Endothelial cell of umbilical vein (primary cell): ENCODE measurements around the gene OSGEPL1. TPM values are rescaled to one million over a fixed set of nuclear protein-coding genes. Genes with fewer than 3 reads are reported as not detected.
"Not testable (repeated sequence)": the region's sequence is repeated elsewhere in the genome, so short reads cannot be mapped to it uniquely, and the experiment has no call there.

Experiments
- BruUV-seq: library from RNA; stranded (reverse); fragments of 400-500 nt; replicated peaks from 2 replicates; lab custom pipeline; 2021; lab: Mats Ljungman, UMichigan
- CTCF ChIA-PET: fragments of 300-600, 350-600 bp; sonication (Branson Sonifier 250); formaldehyde crosslinking; loops from one replicate; lab custom pipeline; 2021; ENCODE audit warnings: antibody characterized with exemption, inconsistent platforms; lab: Charles Lee
- POLR2A ChIA-PET: fragments of 300-600, 350-600 bp; sonication (Branson Sonifier 250); formaldehyde crosslinking; loops from one replicate; lab custom pipeline; 2021; ENCODE audit warnings: antibody characterized with exemption, inconsistent platforms; lab: Charles Lee
- DNase-seq: peaks from one replicate; pipeline ENCODE4 v3.0.0-alpha.2; 2011; ENCODE audit warnings: low read depth, low spot score
- FAIRE-seq: peaks from 2 replicates; lab custom pipeline; 2011; peaks lifted over from hg19 to GRCh38; lab: Jason Lieb, UNC
- H2AFZ ChIP-seq: 2 replicates; pipeline ENCODE4 v1.6.0; 2012; ENCODE audit warnings: low read depth, low read length, control low read depth, inconsistent platforms
- H3K27ac ChIP-seq: 2 replicates; pipeline ENCODE4 v1.5.1; 2011; ENCODE audit warnings: low read depth, mild to moderate bottlenecking, control low read depth, low read length, moderate library complexity; ENCODE audit not compliant: insufficient read depth
- H3K27me3 ChIP-seq, 2 experiments: 2 replicates each; pipeline versions ENCODE4 v1.6.0 to v1.6.1; 2011; ENCODE audit warnings: low read length in 2 of 2, mixed read lengths in 1 of 2; ENCODE audit not compliant: control insufficient read depth in 2 of 2, insufficient read depth in 2 of 2
- H3K36me3 ChIP-seq, 2 experiments: 2 replicates in 1 of 2; 3 replicates in 1 of 2; pipeline ENCODE4 v1.5.1; 2011; ENCODE audit warnings: low read length in 2 of 2, mild to moderate bottlenecking in 1 of 2, moderate library complexity in 1 of 2; ENCODE audit not compliant: control insufficient read depth in 2 of 2, insufficient read depth in 2 of 2; ENCODE audit errors: extremely low read depth in 1 of 2
- H3K4me1 ChIP-seq: 3 replicates; pipeline ENCODE4 v1.5.1; 2011; ENCODE audit warnings: mild to moderate bottlenecking, low read length; ENCODE audit not compliant: control insufficient read depth, insufficient read depth; ENCODE audit errors: extremely low read depth
- H3K4me2 ChIP-seq: 2 replicates; pipeline ENCODE4 v1.6.1; 2011; ENCODE audit warnings: low read length, control low read depth, mixed read lengths; ENCODE audit not compliant: insufficient read depth
- H3K4me3 ChIP-seq, 3 experiments: fragments of 200-600 bp in 1 of 3; sonication (generic), shearing (Covaris generic) in 1 of 3; replicated peaks in 1 of 3; 2 replicates each; pipeline ENCODE4 v1.5.1; 2011 to 2016; ENCODE audit warnings: control low read depth in 3 of 3, low read length in 3 of 3, mild to moderate bottlenecking in 2 of 3, inconsistent platforms in 1 of 3, low read depth in 1 of 3, moderate library complexity in 1 of 3; ENCODE audit not compliant: insufficient read depth in 1 of 3
- H3K79me2 ChIP-seq: 2 replicates; pipeline ENCODE4 v1.6.0; 2012; ENCODE audit warnings: low read length, inconsistent platforms; ENCODE audit not compliant: control insufficient read depth, insufficient read depth
- H3K9ac ChIP-seq: replicated peaks from 2 replicates; pipeline ENCODE3; 2011; ENCODE audit warnings: low read length, control low read depth; ENCODE audit not compliant: insufficient read depth; ENCODE audit errors: extremely low read depth
- H3K9me1 ChIP-seq: replicated peaks from 3 replicates; pipeline ENCODE4 v1.6.0; 2011; ENCODE audit warnings: mild to moderate bottlenecking, low read length; ENCODE audit not compliant: control insufficient read depth, insufficient read depth; ENCODE audit errors: extremely low read depth
- H3K9me3 ChIP-seq: replicated peaks from 2 replicates; pipeline ENCODE4 v1.5.1; 2012; ENCODE audit warnings: low read length, inconsistent platforms; ENCODE audit not compliant: control insufficient read depth, insufficient read depth
- H4K20me1 ChIP-seq: replicated peaks from 2 replicates; pipeline ENCODE3; 2011; ENCODE audit warnings: mild to moderate bottlenecking, low read length; ENCODE audit not compliant: control insufficient read depth, insufficient read depth; ENCODE audit errors: extremely low read depth
- EZH2 ChIP-seq: IDR thresholded peaks from 2 replicates; pipeline ENCODE4 v1.6.1; 2012; ENCODE audit warnings: borderline replicate concordance, low read depth, mild to moderate bottlenecking, moderate library complexity, low read length, inconsistent platforms; ENCODE audit not compliant: severe bottlenecking
- FOS ChIP-seq: IDR thresholded peaks from 2 replicates; pipeline ENCODE4 v1.6.1; 2011; ENCODE audit warnings: mild to moderate bottlenecking, low read length, moderate library complexity, borderline replicate concordance; ENCODE audit not compliant: insufficient read depth
- GATA2 ChIP-seq: IDR thresholded peaks from 2 replicates; pipeline ENCODE4 v1.7.0; 2011; ENCODE audit warnings: low read depth, mild to moderate bottlenecking, moderate library complexity, mixed read lengths, low read length; ENCODE audit not compliant: insufficient read length, insufficient read depth
- JUN ChIP-seq: IDR thresholded peaks from 2 replicates; pipeline ENCODE4 v1.6.1; 2011; ENCODE audit warnings: borderline replicate concordance, low read depth; ENCODE audit not compliant: insufficient read length, insufficient read depth
- MYC ChIP-seq: IDR thresholded peaks from one replicate; pipeline ENCODE4 v1.6.1; 2011; ENCODE audit warnings: mild to moderate bottlenecking, low read depth, low read length
- POLR2A ChIP-seq: IDR thresholded peaks from 2 replicates; pipeline ENCODE4 v1.6.1; 2012; ENCODE audit warnings: low read depth, mild to moderate bottlenecking, control low read depth, low read length
- POLR2AphosphoS5 ChIP-seq: IDR thresholded peaks from 2 replicates; pipeline ENCODE4 v1.6.1; 2012; ENCODE audit warnings: low read depth, mild to moderate bottlenecking, control low read depth, low read length, moderate library complexity; ENCODE audit not compliant: insufficient read depth
- dilution Hi-C: fragments of 300-500 bp; cut with MboI; formaldehyde crosslinking; loops from one replicate; pipeline ENCODE4 v1.15.0; 2019; ENCODE audit warnings: low sequenced_read_pairs; ENCODE audit not compliant: extremely low pct_ligation_motif_present
- intact Hi-C: fragments of 100-400 bp; cut with micrococcal nuclease; formaldehyde crosslinking; loops from one replicate; pipeline ENCODE4 v1.10.0; 2022
- polyA plus RNA-seq, 4 experiments: library from polyadenylated mRNA; depleted of rRNA in 3 of 4; stranded (reverse) in 3 of 4; unstranded in 1 of 4; fragments of >200 nt; gene quantifications; 2 replicates each; pipeline versions ENCODE4 v1.2.1 to v1.2.3, GENCODE V29; 2011 to 2012; ENCODE audit warnings: missing spikeins in 1 of 4
- total RNA-seq: library from RNA; stranded (reverse); gene quantifications from 2 replicates; pipeline ENCODE4 v1.2.3, GENCODE V29; 2021
- TF ChIP-seq, protein P1 (sequence below): IDR thresholded peaks from 2 replicates; pipeline ENCODE4 v1.6.1; 2011; ENCODE audit not compliant: insufficient read depth, insufficient read length

OSGEPL1 gene
- total and polyA plus RNA-seq, 2 donors (not counting 3 experiments of a cell fraction or from before 2014, with no cell fraction given): 2.7 to 5.9 TPM

DNA sequence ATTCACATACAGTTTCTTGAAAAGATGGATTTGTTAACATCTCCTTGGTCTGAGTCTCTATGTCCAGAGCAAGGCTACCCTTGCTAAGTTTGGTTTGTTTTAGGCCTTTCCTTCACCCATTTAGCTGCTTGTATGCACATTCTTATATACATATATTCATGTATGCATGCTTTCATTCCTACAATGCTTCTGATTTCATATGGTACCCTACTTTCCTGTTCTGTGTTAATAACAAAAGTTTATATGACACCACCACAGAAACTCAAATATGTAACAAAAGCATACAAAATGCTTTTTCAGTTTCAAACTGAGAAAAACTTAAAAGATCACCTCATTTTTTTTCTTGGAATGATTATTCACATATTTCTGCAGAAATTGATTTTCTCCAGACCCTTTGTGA lies 39.4 kb downstream of the OSGEPL1 start:
- ChIA-PET CTCF (interaction anchor here (0.7 kb wide), 1 partner anchor 40 kb away, joined by 3 read pairs; the partner anchor contains the start of gene OSGEPL1), POLR2A (no interaction called here)
- Histone ChIP-seq H3K4me3 (no peak overlapping the region), H3K36me3 (no peaks in the 10 kb centered on the region), H3K79me2 (no peaks in the 10 kb centered on the region), H3K9me3 (no peaks in the 10 kb centered on the region), H2AFZ (no peak overlapping the region), H3K27ac (no peak overlapping the region), H3K4me1 (no peaks in the 10 kb centered on the region), H3K9ac (no peak overlapping the region), H3K9me1 (no peaks in the 10 kb centered on the region), H3K27me3 (no peaks in the 10 kb centered on the region), H3K4me2 (no peak overlapping the region), H4K20me1 (no peaks in the 10 kb centered on the region)
- dilution Hi-C loops: no loop called here
- DNase-seq (no peak), FAIRE-seq (no peak)
- TF ChIP-seq JUN: no peak
- TF ChIP-seq POLR2AphosphoS5: no peak
- no peak for TF ChIP-seq FOS
- no peak for TF ChIP-seq GATA2
- no peak for TF ChIP-seq EZH2
- TF ChIP-seq, protein P1, sequence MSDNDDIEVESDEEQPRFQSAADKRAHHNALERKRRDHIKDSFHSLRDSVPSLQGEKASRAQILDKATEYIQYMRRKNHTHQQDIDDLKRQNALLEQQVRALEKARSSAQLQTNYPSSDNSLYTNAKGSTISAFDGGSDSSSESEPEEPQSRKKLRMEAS: no peak
- no peak for TF ChIP-seq MYC
- intact Hi-C loops: no loop called here
- BruUV-seq: no TSS peak

DNA sequence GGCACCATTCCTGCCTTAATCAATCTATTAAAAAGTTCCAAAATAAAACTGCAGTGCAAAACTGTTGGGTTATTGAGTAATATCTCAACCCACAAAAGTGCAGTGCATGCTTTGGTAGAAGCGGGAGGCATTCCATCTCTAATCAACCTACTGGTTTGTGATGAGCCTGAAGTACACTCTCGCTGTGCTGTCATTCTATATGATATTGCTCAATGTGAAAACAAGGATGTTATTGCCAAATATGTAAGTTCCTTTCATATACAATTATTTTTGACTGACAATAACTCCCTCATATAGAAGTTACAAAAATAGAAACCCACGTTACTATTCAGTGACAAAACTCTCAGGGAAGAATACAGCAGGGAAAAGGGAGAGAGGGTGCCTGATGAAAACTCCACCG lies 43.0 kb downstream of the OSGEPL1 start:
- H2AFZ ChIP-seq: no peak overlapping the region
- FAIRE-seq: no peak
- H3K79me2 ChIP-seq: no peaks in the 10 kb centered on the region
- CTCF ChIA-PET: interaction anchor here (1.6 kb wide), 1 partner anchor 7 kb away, joined by 3 read pairs; no protein-coding TSS in a partner anchor
- no TSS peak for BruUV-seq
- no peaks in the 10 kb centered on the region for H4K20me1 ChIP-seq
- no peaks in the 10 kb centered on the region for H3K4me1 ChIP-seq
- H3K27me3 ChIP-seq: no peaks in the 10 kb centered on the region
- no peak overlapping the region for H3K4me3 ChIP-seq
- POLR2A ChIA-PET: no interaction called here
- TF ChIP-seq POLR2A (no peak), GATA2 (no peak)
- no peak for DNase-seq
- H3K4me2 ChIP-seq: no peak overlapping the region
- no peaks in the 10 kb centered on the region for H3K9me3 ChIP-seq
- no peaks in the 10 kb centered on the region for H3K9me1 ChIP-seq
- H3K36me3 ChIP-seq: no peaks in the 10 kb centered on the region
- H3K27ac ChIP-seq: no peak overlapping the region
- intact Hi-C loops: no loop called here
- H3K9ac ChIP-seq: no peak overlapping the region
- dilution Hi-C loops: no loop called here

- H4K20me1 ChIP-seq, CTCF ChIA-PET, H3K4me2 ChIP-seq, POLR2A ChIA-PET, intact Hi-C loops, H3K27ac ChIP-seq, DNase-seq, dilution Hi-C loops, H3K27me3 ChIP-seq, BruUV-seq, H3K9ac ChIP-seq, H3K9me1 ChIP-seq, H3K79me2 ChIP-seq, H3K4me1 ChIP-seq, H3K9me3 ChIP-seq, FAIRE-seq, H3K36me3 ChIP-seq, H2AFZ ChIP-seq, H3K4me3 ChIP-seq: not testable (repeated sequence)
Observed at GRCh38 chr2:189717593-189717992, 45.0 kb downstream of the OSGEPL1 start.
